Neural cell (in vitro differentiated cells): ENCODE measurements around the gene KLK3. TPM values are rescaled to one million over a fixed set of nuclear protein-coding genes. Genes with fewer than 3 reads are reported as not detected.

Source experiments
- H2AFZ ChIP-seq: fragments of 200-600, 300-800 bp; sonication (generic), shearing (Covaris generic); 2 replicates; pipeline ENCODE4 v1.6.0; 2014; ENCODE audit warnings: low read depth, mild to moderate bottlenecking, antibody characterized with exemption, low read length, moderate library complexity
- H3F3A ChIP-seq: fragments of 200-600 bp; shearing (Covaris generic); 2 replicates; pipeline ENCODE4 v1.6.1; 2016; ENCODE audit warnings: mild to moderate bottlenecking, moderate library complexity, mixed read lengths, antibody characterized with exemption, low read length; ENCODE audit not compliant: insufficient read depth, poor library complexity, severe bottlenecking
- H3K27ac ChIP-seq: fragments of 200-600, 300-800 bp; sonication (generic), shearing (Covaris generic); 2 replicates; pipeline ENCODE4 v1.5.1; 2014; ENCODE audit warnings: mild to moderate bottlenecking, low read length, moderate library complexity
- H3K27me3 ChIP-seq: fragments of 300-800, 200-600 bp; sonication (generic), shearing (Covaris generic); 2 replicates; pipeline ENCODE4 v1.6.0; 2014; ENCODE audit warnings: mild to moderate bottlenecking, low read depth, low read length, moderate library complexity; ENCODE audit not compliant: insufficient read depth
- H3K36me3 ChIP-seq: fragments of 300-800, 200-600 bp; sonication (generic), shearing (Covaris generic); 2 replicates; pipeline ENCODE4 v1.5.1; 2014; ENCODE audit warnings: mild to moderate bottlenecking, antibody characterized with exemption, low read length, moderate library complexity; ENCODE audit not compliant: insufficient read depth
- H3K4me2 ChIP-seq: fragments of 300-800, 200-600 bp; sonication (generic), shearing (Covaris generic); 2 replicates; pipeline ENCODE4 v1.6.0; 2014; ENCODE audit warnings: mild to moderate bottlenecking, low read length
- H3K4me3 ChIP-seq: fragments of 300-800, 200-600 bp; sonication (generic), shearing (Covaris generic); 2 replicates; pipeline ENCODE4 v1.5.1; 2014; ENCODE audit warnings: mild to moderate bottlenecking, low read length, moderate library complexity
- H3K79me2 ChIP-seq: fragments of 200-600 bp; shearing (Covaris generic); replicated peaks from 2 replicates; pipeline ENCODE4 v1.6.0; 2014; ENCODE audit warnings: mild to moderate bottlenecking, low read length, moderate library complexity; ENCODE audit not compliant: insufficient read depth
- H3K9ac ChIP-seq: fragments of 300-800, 200-600 bp; sonication (generic), shearing (Covaris generic); 2 replicates; pipeline ENCODE4 v1.6.1; 2016; ENCODE audit warnings: mild to moderate bottlenecking, low read length, mixed read lengths
- H3K9me2 ChIP-seq: fragments of 200-600 bp; shearing (Covaris generic); 2 replicates; pipeline ENCODE4 v1.6.1; 2016; ENCODE audit warnings: mild to moderate bottlenecking, low read length, mixed read lengths; ENCODE audit not compliant: insufficient read depth
- H3K9me3 ChIP-seq: fragments of 200-600, 300-800 bp; sonication (generic), shearing (Covaris generic); 2 replicates; pipeline ENCODE4 v1.6.1; 2016; ENCODE audit warnings: mild to moderate bottlenecking, mixed run types, low read length, moderate library complexity, mixed read lengths
- H4K20me1 ChIP-seq: fragments of 200-600 bp; shearing (Covaris generic); 2 replicates; pipeline ENCODE4 v1.6.1; 2016; ENCODE audit warnings: mild to moderate bottlenecking, mixed run types; ENCODE audit not compliant: insufficient read depth
- CTCF ChIP-seq: fragments of 450-650 bp; IDR thresholded peaks from 2 replicates; pipeline ENCODE4 v1.5.1; 2014; ENCODE audit warnings: antibody characterized with exemption, mild to moderate bottlenecking, moderate library complexity; ENCODE audit not compliant: poor library complexity, severe bottlenecking
- EP300 ChIP-seq: fragments of 450-650 bp; conservative IDR thresholded peaks from 2 replicates; pipeline ENCODE4 v1.6.1; 2014; ENCODE audit warnings: antibody characterized with exemption, mild to moderate bottlenecking, moderate library complexity; ENCODE audit not compliant: poor library complexity, severe bottlenecking
- EZH2 ChIP-seq: fragments of 200-600, 300-800 bp; shearing (Covaris generic), sonication (generic); IDR thresholded peaks from 2 replicates; pipeline ENCODE4 v1.6.1; 2014; ENCODE audit warnings: antibody characterized with exemption, low read length, borderline replicate concordance, mild to moderate bottlenecking; ENCODE audit not compliant: insufficient read depth, poor library complexity, severe bottlenecking
- MXI1 ChIP-seq: fragments of 450-650 bp; conservative IDR thresholded peaks from 2 replicates; pipeline ENCODE4 v1.6.1; 2014; ENCODE audit warnings: antibody characterized with exemption, mild to moderate bottlenecking; ENCODE audit not compliant: poor library complexity, severe bottlenecking
- POLR2AphosphoS5 ChIP-seq: IDR thresholded peaks from 2 replicates; pipeline ENCODE4 v1.6.1; 2012
- RAD21 ChIP-seq: fragments of 450-650 bp; conservative IDR thresholded peaks from 2 replicates; pipeline ENCODE4 v1.6.1; 2014; ENCODE audit warnings: antibody characterized with exemption, mild to moderate bottlenecking, moderate library complexity
- SMC3 ChIP-seq: fragments of 450-650 bp; conservative IDR thresholded peaks from 2 replicates; pipeline ENCODE4 v1.6.1; 2014; ENCODE audit warnings: antibody characterized with exemption, mild to moderate bottlenecking, moderate library complexity; ENCODE audit not compliant: poor library complexity
- TAF1 ChIP-seq: IDR thresholded peaks from 2 replicates; pipeline ENCODE4 v1.6.1; 2012; ENCODE audit warnings: low read depth
- polyA plus RNA-seq: library from polyadenylated mRNA; depleted of rRNA; stranded (reverse); fragments of >200 nt; gene quantifications from 2 replicates; pipeline ENCODE4 v1.2.3, GENCODE V29; 2014
- TF ChIP-seq, protein P1 (sequence below): IDR thresholded peaks from 2 replicates; pipeline ENCODE4 v1.6.1; 2012; ENCODE audit warnings: borderline replicate concordance

KLK3 gene
- polyA plus RNA-seq, 1 donor from 2014 or later, result not detected

DNA sequence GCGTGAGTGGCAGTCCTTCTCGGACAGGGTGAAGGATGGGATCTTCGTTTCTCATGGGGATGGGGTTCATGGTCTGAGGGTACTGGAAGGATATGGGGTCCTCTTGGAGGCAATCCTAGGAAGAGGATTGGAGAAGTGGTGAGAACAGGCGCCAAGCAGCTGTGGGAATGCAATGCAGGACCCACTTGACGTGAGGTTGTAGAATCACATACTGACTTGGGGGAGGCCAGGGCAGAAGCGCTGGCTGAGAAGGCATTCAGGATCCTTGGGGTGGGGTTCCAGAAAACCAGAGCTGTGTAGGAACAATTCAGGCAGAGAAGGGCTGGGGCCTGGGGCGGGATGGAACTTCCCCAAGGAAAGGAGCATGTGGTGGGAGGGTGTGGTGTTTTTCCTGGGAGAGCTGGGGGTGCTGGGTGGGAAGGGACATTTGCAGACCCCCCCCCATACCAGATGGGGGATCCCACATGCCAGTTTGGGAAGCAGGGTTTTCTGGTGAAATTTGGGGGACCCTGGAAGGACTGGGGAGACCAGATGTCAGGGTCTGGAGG lies 32.0 kb upstream of the KLK3 start:
- Histone ChIP-seq H2AFZ (no peak overlapping the region), H3K9ac (no peak overlapping the region), H3K4me2 (no peak overlapping the region), H3K9me2 (no peaks in the 10 kb centered on the region), H3K4me3 (no peak overlapping the region), H3F3A (no peaks in the 10 kb centered on the region), H3K9me3 (no peaks in the 10 kb centered on the region), H3K36me3 (no peaks in the 10 kb centered on the region), H4K20me1 (no peaks in the 10 kb centered on the region), H3K27ac (no peak overlapping the region), H3K27me3 (peaks cover 52% of the 10 kb centered on the region), H3K79me2 (no peaks in the 10 kb centered on the region)
- no peak for TF ChIP-seq SMC3
- TF ChIP-seq, protein P1, sequence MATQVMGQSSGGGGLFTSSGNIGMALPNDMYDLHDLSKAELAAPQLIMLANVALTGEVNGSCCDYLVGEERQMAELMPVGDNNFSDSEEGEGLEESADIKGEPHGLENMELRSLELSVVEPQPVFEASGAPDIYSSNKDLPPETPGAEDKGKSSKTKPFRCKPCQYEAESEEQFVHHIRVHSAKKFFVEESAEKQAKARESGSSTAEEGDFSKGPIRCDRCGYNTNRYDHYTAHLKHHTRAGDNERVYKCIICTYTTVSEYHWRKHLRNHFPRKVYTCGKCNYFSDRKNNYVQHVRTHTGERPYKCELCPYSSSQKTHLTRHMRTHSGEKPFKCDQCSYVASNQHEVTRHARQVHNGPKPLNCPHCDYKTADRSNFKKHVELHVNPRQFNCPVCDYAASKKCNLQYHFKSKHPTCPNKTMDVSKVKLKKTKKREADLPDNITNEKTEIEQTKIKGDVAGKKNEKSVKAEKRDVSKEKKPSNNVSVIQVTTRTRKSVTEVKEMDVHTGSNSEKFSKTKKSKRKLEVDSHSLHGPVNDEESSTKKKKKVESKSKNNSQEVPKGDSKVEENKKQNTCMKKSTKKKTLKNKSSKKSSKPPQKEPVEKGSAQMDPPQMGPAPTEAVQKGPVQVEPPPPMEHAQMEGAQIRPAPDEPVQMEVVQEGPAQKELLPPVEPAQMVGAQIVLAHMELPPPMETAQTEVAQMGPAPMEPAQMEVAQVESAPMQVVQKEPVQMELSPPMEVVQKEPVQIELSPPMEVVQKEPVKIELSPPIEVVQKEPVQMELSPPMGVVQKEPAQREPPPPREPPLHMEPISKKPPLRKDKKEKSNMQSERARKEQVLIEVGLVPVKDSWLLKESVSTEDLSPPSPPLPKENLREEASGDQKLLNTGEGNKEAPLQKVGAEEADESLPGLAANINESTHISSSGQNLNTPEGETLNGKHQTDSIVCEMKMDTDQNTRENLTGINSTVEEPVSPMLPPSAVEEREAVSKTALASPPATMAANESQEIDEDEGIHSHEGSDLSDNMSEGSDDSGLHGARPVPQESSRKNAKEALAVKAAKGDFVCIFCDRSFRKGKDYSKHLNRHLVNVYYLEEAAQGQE, result no peak
- no peak for TF ChIP-seq POLR2AphosphoS5
- no peak for TF ChIP-seq EP300
- TF ChIP-seq RAD21, result no peak
- TF ChIP-seq TAF1, result no peak
- no peak for TF ChIP-seq CTCF
- no peak for TF ChIP-seq EZH2
- TF ChIP-seq MXI1, result no peak

DNA sequence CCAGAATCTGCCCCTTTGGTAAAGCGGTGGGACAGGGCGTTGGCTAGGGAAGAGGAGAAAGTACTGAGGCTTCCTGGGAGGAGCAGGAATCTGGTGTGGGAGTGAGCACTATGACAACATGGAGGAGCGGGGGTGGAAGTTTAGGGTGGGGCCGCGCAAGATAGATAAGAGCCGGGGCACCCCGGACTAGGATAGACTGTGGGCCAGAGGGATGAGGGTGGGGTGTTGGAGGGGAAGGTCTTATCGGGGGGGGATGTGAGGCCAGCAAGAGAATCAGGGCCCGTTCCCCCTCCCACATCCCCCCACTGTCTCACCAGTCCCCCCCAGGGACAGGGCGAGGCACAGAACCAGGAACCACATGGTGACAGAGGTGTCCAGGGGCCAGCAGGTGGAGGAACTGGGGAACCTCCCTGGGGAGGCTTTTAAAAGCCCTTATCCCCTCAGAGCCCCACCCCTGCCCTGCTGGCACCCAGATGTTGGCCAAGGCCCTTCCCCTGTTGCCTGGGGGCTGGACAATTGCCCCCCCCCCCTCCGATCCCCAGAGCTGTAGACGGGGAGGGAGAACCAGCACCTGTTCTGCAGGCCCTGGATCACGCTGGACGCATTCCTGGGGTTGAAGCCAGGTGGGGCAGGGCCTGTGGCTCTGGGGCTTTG lies 31.2 kb upstream of the KLK3 start, which contains the start of gene KLK1:
Gene KLK1, minus strand, starts transcription at position 399 of the 654 bp plus-strand sequence. Its CDS starts 39 bp downstream, at position 360.
- no peak within 1 kb of the TSS for H3K4me2 ChIP-seq
- no peak within 1 kb of the TSS for H3K27ac ChIP-seq
- H3K79me2 ChIP-seq, result no peaks in the 10 kb centered on the region
- H3K27me3 ChIP-seq, result peaks cover 44% of the 10 kb centered on the region
- no peaks in the 10 kb centered on the region for H3F3A ChIP-seq
- no peaks in the 10 kb centered on the region for H3K9me2 ChIP-seq
- H4K20me1 ChIP-seq, result no peaks in the 10 kb centered on the region
- no peaks in the 10 kb centered on the region for H3K9me3 ChIP-seq
- H3K9ac ChIP-seq, result no peak within 1 kb of the TSS
- H3K4me3 ChIP-seq, result no peak within 1 kb of the TSS
- H3K36me3 ChIP-seq, result no peaks in the 10 kb centered on the region
- H2AFZ ChIP-seq, result no peak within 1 kb of the TSS
- TF ChIP-seq TAF1, result no peak
- TF ChIP-seq EP300, result no peak
- TF ChIP-seq CTCF, result no peak
- no peak for TF ChIP-seq POLR2AphosphoS5
- TF ChIP-seq SMC3, result no peak
- no peak for TF ChIP-seq EZH2
- TF ChIP-seq MXI1, result no peak
- TF ChIP-seq RAD21, result no peak
- TF ChIP-seq, protein P1, result no peak
